Astrocyte (in vitro differentiated cells and primary cell): ENCODE data around the gene ATXN1. TPM values are rescaled to one million over a fixed set of nuclear protein-coding genes. Genes with fewer than 3 reads are reported as not detected.

Experiments used
- DNase-seq: peaks from one replicate; pipeline ENCODE4 v3.0.0-alpha.2; 2010; ENCODE audit warnings: low read depth
- FAIRE-seq: peaks from 2 replicates; lab custom pipeline; 2011; peaks lifted over from hg19 to GRCh38; lab: Jason Lieb, UNC
- H2AFZ ChIP-seq: 2 replicates; pipeline ENCODE4 v1.6.0; 2012; ENCODE audit warnings: low read depth, low read length, inconsistent platforms
- H3K27ac ChIP-seq: 2 replicates; pipeline ENCODE4 v1.5.1; 2011; ENCODE audit warnings: low read depth, low read length, inconsistent platforms
- H3K27me3 ChIP-seq: 2 replicates; pipeline ENCODE4 v1.6.0; 2011; ENCODE audit warnings: low read length, inconsistent platforms; ENCODE audit not compliant: insufficient read depth
- H3K36me3 ChIP-seq: 2 replicates; pipeline ENCODE4 v1.5.1; 2011; ENCODE audit warnings: low read length, inconsistent platforms; ENCODE audit not compliant: insufficient read depth
- H3K4me1 ChIP-seq: 2 replicates; pipeline ENCODE4 v1.5.1; 2011; ENCODE audit warnings: low read length, inconsistent platforms; ENCODE audit not compliant: insufficient read depth
- H3K4me2 ChIP-seq: 2 replicates; pipeline ENCODE4 v1.6.0; 2012; ENCODE audit warnings: low read length, inconsistent platforms
- H3K4me3 ChIP-seq: 2 replicates; pipeline ENCODE4 v1.5.1; 2011; ENCODE audit warnings: low read depth, mild to moderate bottlenecking, low read length, inconsistent platforms; ENCODE audit not compliant: insufficient read depth
- H3K79me2 ChIP-seq: 2 replicates; pipeline ENCODE4 v1.6.0; 2012; ENCODE audit warnings: mild to moderate bottlenecking, low read length, inconsistent platforms; ENCODE audit not compliant: insufficient read depth
- H3K9ac ChIP-seq: 2 replicates; pipeline ENCODE4 v1.6.0; 2012; ENCODE audit warnings: mild to moderate bottlenecking, low read length, inconsistent platforms
- H3K9me3 ChIP-seq: 2 replicates; pipeline ENCODE4 v1.5.1; 2012; ENCODE audit warnings: low read depth, mild to moderate bottlenecking, low read length, inconsistent platforms; ENCODE audit not compliant: insufficient read depth
- H4K20me1 ChIP-seq: 2 replicates; pipeline ENCODE4 v1.6.0; 2012; ENCODE audit warnings: low read length, inconsistent platforms; ENCODE audit not compliant: insufficient read depth
- H3K27ac Mint-ChIP-seq: one replicate; pipeline ENCODE4 v1.8.0; 2021; ENCODE audit warnings: mild to moderate bottlenecking, mixed read lengths; ENCODE audit not compliant: unreplicated experiment
- H3K27me3 Mint-ChIP-seq: one replicate; pipeline ENCODE4 v1.8.0; 2021; ENCODE audit warnings: low read depth, mixed read lengths; ENCODE audit not compliant: unreplicated experiment
- H3K36me3 Mint-ChIP-seq: one replicate; pipeline ENCODE4 v1.8.0; 2021; ENCODE audit warnings: low read depth, mixed read lengths; ENCODE audit not compliant: unreplicated experiment
- H3K4me1 Mint-ChIP-seq: one replicate; pipeline ENCODE4 v1.8.0; 2021; ENCODE audit warnings: low read depth, mixed read lengths; ENCODE audit not compliant: unreplicated experiment
- H3K4me3 Mint-ChIP-seq: one replicate; pipeline ENCODE4 v1.8.0; 2021; ENCODE audit warnings: mild to moderate bottlenecking, moderate library complexity, mixed read lengths; ENCODE audit not compliant: unreplicated experiment
- H3K9me3 Mint-ChIP-seq: one replicate; pipeline ENCODE4 v1.8.0; 2021; ENCODE audit warnings: mild to moderate bottlenecking, mixed read lengths; ENCODE audit not compliant: unreplicated experiment
- EZH2 ChIP-seq: IDR thresholded peaks from 2 replicates; pipeline ENCODE4 v1.6.1; 2012; ENCODE audit warnings: mild to moderate bottlenecking, low read length, inconsistent platforms; ENCODE audit not compliant: insufficient read depth
- total RNA-seq: library from RNA; stranded (reverse); gene quantifications from 2 replicates; pipeline ENCODE4 v1.2.1, GENCODE V29; 2021
- TF ChIP-seq, protein P1 (sequence below): IDR thresholded peaks from 2 replicates; pipeline ENCODE4 v1.5.1; 2011; ENCODE audit warnings: low read depth, mild to moderate bottlenecking, inconsistent platforms, low read length, moderate library complexity; ENCODE audit not compliant: insufficient read depth

ATXN1 gene
- total RNA-seq, 1 donor from 2014 or later = 70.9 TPM

DNA sequence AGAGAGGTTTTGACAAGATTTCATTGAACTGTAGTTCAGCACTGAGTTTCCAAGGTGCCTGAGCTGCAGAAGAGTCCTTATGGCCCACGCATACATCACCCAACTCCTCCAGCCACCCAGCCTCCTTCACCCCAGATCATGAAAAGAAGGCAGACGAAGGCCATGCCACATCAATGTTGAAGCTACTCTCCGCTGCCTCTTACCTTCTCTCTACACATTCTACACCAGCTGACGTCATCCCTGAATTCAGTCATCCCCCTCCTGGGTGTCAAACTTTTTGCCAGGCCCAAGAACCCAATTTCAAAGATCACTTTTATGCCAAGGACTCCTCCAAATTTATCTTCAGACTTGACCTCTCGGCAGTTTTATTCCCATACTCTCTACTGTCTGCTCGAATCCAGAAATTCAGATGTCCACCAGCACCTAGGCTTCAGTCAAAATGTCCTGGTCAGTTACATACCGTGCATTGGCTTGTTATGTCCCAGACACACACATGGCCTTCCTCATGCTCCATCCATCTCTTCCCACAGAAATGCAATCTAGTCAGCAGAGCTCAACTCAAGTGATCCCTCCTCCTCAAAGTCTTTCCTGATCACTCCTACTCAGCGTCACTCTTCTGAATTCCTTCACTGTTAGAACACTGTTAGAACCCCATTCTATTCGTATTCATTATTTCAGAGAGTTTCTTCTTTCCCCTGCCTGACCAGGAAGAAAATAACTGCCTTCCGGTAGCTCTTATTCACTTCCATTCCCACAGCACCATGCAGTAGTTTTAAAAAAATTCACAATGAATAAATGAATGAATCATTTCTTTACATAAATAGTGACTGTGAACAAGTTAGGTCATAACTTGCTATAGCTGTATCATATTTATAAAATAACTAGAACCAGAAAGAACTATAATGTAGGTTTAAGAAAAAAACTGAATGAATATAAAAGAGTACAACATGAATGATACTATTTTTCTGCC lies 11.5 kb downstream of the ATXN1 start:
- H3K27me3 ChIP-seq = no peaks in the 10 kb centered on the region
- H4K20me1 ChIP-seq = peaks cover 15% of the 10 kb centered on the region
- peak; percentile 45 for DNase-seq
- TF ChIP-seq, protein P1, sequence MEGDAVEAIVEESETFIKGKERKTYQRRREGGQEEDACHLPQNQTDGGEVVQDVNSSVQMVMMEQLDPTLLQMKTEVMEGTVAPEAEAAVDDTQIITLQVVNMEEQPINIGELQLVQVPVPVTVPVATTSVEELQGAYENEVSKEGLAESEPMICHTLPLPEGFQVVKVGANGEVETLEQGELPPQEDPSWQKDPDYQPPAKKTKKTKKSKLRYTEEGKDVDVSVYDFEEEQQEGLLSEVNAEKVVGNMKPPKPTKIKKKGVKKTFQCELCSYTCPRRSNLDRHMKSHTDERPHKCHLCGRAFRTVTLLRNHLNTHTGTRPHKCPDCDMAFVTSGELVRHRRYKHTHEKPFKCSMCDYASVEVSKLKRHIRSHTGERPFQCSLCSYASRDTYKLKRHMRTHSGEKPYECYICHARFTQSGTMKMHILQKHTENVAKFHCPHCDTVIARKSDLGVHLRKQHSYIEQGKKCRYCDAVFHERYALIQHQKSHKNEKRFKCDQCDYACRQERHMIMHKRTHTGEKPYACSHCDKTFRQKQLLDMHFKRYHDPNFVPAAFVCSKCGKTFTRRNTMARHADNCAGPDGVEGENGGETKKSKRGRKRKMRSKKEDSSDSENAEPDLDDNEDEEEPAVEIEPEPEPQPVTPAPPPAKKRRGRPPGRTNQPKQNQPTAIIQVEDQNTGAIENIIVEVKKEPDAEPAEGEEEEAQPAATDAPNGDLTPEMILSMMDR = no peak
- TF ChIP-seq EZH2 = no peak
- H3K4me2 ChIP-seq = peak overlapping the region; percentile 3
- H3K36me3 ChIP-seq = peaks cover 4% of the 10 kb centered on the region
- peak overlapping the region; percentile 80 for H3K27ac ChIP-seq
- H2AFZ ChIP-seq = no peak overlapping the region
- H3K36me3 Mint-ChIP-seq = peaks cover 15% of the 10 kb centered on the region
- H3K9me3 ChIP-seq = no peaks in the 10 kb centered on the region
- H3K4me3 ChIP-seq = no peak overlapping the region
- H3K9me3 Mint-ChIP-seq = no peaks in the 10 kb centered on the region
- H3K4me1 ChIP-seq = peaks cover 59% of the 10 kb centered on the region
- peaks cover 73% of the 10 kb centered on the region for H3K4me1 Mint-ChIP-seq
- FAIRE-seq = no peak
- H3K27ac Mint-ChIP-seq = peak overlapping the region; percentile 85
- H3K79me2 ChIP-seq = peaks cover 93% of the 10 kb centered on the region
- peak overlapping the region; percentile 11 for H3K9ac ChIP-seq
- H3K4me3 Mint-ChIP-seq = peak overlapping the region; percentile 72
- H3K27me3 Mint-ChIP-seq = no peaks in the 10 kb centered on the region

DNA sequence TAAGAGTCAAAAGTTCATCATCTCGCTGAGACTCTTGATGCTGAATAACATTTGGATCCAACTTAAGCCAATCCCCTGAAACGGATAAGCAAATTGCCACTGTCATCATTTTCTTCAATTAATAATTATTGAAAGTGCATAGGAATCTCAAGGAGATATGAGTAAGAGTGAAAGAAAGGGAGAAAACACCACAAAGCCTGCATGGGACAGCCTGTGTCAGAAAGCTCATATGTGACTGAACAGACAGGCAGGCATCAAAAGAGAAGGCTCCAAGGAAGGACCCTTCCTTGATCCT lies 13.3 kb downstream of the ATXN1 start:
- no peak overlapping the region for H3K4me3 Mint-ChIP-seq
- peaks cover 4% of the 10 kb centered on the region for H3K36me3 ChIP-seq
- no peak for TF ChIP-seq EZH2
- TF ChIP-seq, protein P1 = no peak
- H3K27me3 Mint-ChIP-seq = no peaks in the 10 kb centered on the region
- FAIRE-seq (no peak), DNase-seq (no peak)
- peaks cover 54% of the 10 kb centered on the region for H3K4me1 ChIP-seq
- H3K27ac ChIP-seq = peak overlapping the region; percentile 81
- H3K9me3 Mint-ChIP-seq = no peaks in the 10 kb centered on the region
- H3K79me2 ChIP-seq = peaks cover 93% of the 10 kb centered on the region
- H2AFZ ChIP-seq = no peak overlapping the region
- no peaks in the 10 kb centered on the region for H3K9me3 ChIP-seq
- peaks cover 29% of the 10 kb centered on the region for H3K36me3 Mint-ChIP-seq
- H3K27me3 ChIP-seq = no peaks in the 10 kb centered on the region
- H3K4me3 ChIP-seq = no peak overlapping the region
- H3K27ac Mint-ChIP-seq = peak overlapping the region; percentile 74
- peaks cover 82% of the 10 kb centered on the region for H3K4me1 Mint-ChIP-seq
- peak overlapping the region; percentile 73 for H3K9ac ChIP-seq
- H4K20me1 ChIP-seq = peaks cover 4% of the 10 kb centered on the region
- H3K4me2 ChIP-seq = peak overlapping the region; percentile 73
